ENCODE data around the gene GFRA1. TPM values are rescaled to one million over a fixed set of nuclear protein-coding genes. Genes with fewer than 3 reads are reported as not detected.

Gene GFRA1
- total RNA-seq, 1 donor from 2014 or later = not detected

GRCh38 chr10:116132780-116133399 lies 140.1 kb downstream of the GFRA1 start:
- peaks cover 2% of the 10 kb centered on the region for H3K27me3 Mint-ChIP-seq (ENCODE audit: insufficient read depth)
- no peak overlapping the region for H3K4me3 Mint-ChIP-seq
- H3K4me1 Mint-ChIP-seq (ENCODE audit: low read depth) = no peaks in the 10 kb centered on the region
- no peak overlapping the region for H3K27ac Mint-ChIP-seq
- H3K36me3 Mint-ChIP-seq (ENCODE audit: low read depth) = no peaks in the 10 kb centered on the region
- DNase-seq (ENCODE audit: low spot score) = no peak
- H3K9me3 Mint-ChIP-seq = no peaks in the 10 kb centered on the region
- intact Hi-C loops (cut with micrococcal nuclease) = no loop called here

- Mint-ChIP-seq H3K27ac (no peak overlapping the region), H3K27me3 (ENCODE audit: insufficient read depth) (peaks cover 2% of the 10 kb centered on the region), H3K36me3 (ENCODE audit: low read depth) (no peaks in the 10 kb centered on the region), H3K4me3 (no peak overlapping the region), H3K9me3 (no peaks in the 10 kb centered on the region), H3K4me1 (ENCODE audit: low read depth) (no peaks in the 10 kb centered on the region)
- no peak for DNase-seq (ENCODE audit: low spot score)
- intact Hi-C loops (cut with micrococcal nuclease) = no loop called here
These were observed 143.0 kb downstream of the GFRA1 start for GRCh38 chr10:116130006-116130405.

GRCh38 chr10:116126954-116127695 lies 145.9 kb downstream of the GFRA1 start:
- H3K4me1 Mint-ChIP-seq (ENCODE audit: low read depth) = no peaks in the 10 kb centered on the region
- no peaks in the 10 kb centered on the region for H3K9me3 Mint-ChIP-seq
- H3K27ac Mint-ChIP-seq = no peak overlapping the region
- no peak for DNase-seq (ENCODE audit: low spot score)
- H3K27me3 Mint-ChIP-seq (ENCODE audit: insufficient read depth) = no peaks in the 10 kb centered on the region
- no peaks in the 10 kb centered on the region for H3K36me3 Mint-ChIP-seq (ENCODE audit: low read depth)
- intact Hi-C loops (cut with micrococcal nuclease) = no loop called here
- H3K4me3 Mint-ChIP-seq = no peak overlapping the region

- no peaks in the 10 kb centered on the region for H3K4me1 Mint-ChIP-seq (ENCODE audit: low read depth)
- intact Hi-C loops (cut with micrococcal nuclease) = no loop called here
- no peaks in the 10 kb centered on the region for H3K36me3 Mint-ChIP-seq (ENCODE audit: low read depth)
- no peak overlapping the region for H3K4me3 Mint-ChIP-seq
- no peak for DNase-seq (ENCODE audit: low spot score)
- H3K27me3 Mint-ChIP-seq (ENCODE audit: insufficient read depth) = no peaks in the 10 kb centered on the region
- no peaks in the 10 kb centered on the region for H3K9me3 Mint-ChIP-seq
- H3K27ac Mint-ChIP-seq = no peak overlapping the region
These were observed 146.8 kb downstream of the GFRA1 start for GRCh38 chr10:116126239-116126638.

GRCh38 chr10:116125180-116125579 lies 147.8 kb downstream of the GFRA1 start:
- no peak for DNase-seq (ENCODE audit: low spot score)
- Mint-ChIP-seq H3K27ac (no peak overlapping the region), H3K4me3 (no peak overlapping the region), H3K27me3 (ENCODE audit: insufficient read depth) (no peaks in the 10 kb centered on the region), H3K9me3 (no peaks in the 10 kb centered on the region), H3K36me3 (ENCODE audit: low read depth) (no peaks in the 10 kb centered on the region), H3K4me1 (ENCODE audit: low read depth) (no peaks in the 10 kb centered on the region)
- intact Hi-C loops (cut with micrococcal nuclease) = no loop called here

GRCh38 chr10:116124777-116125176 lies 148.2 kb downstream of the GFRA1 start:
- H3K4me1 Mint-ChIP-seq (ENCODE audit: low read depth) = no peaks in the 10 kb centered on the region
- H3K27me3 Mint-ChIP-seq (ENCODE audit: insufficient read depth) = no peaks in the 10 kb centered on the region
- intact Hi-C loops (cut with micrococcal nuclease) = no loop called here
- H3K4me3 Mint-ChIP-seq = no peak overlapping the region
- no peak overlapping the region for H3K27ac Mint-ChIP-seq
- no peak for DNase-seq (ENCODE audit: low spot score)
- no peaks in the 10 kb centered on the region for H3K36me3 Mint-ChIP-seq (ENCODE audit: low read depth)
- H3K9me3 Mint-ChIP-seq = no peaks in the 10 kb centered on the region

GRCh38 chr10:116122664-116123063 lies 150.3 kb downstream of the GFRA1 start:
- no peaks in the 10 kb centered on the region for H3K36me3 Mint-ChIP-seq (ENCODE audit: low read depth)
- H3K27me3 Mint-ChIP-seq (ENCODE audit: insufficient read depth) = no peaks in the 10 kb centered on the region
- H3K27ac Mint-ChIP-seq = no peak overlapping the region
- no peaks in the 10 kb centered on the region for H3K4me1 Mint-ChIP-seq (ENCODE audit: low read depth)
- DNase-seq (ENCODE audit: low spot score) = no peak
- H3K4me3 Mint-ChIP-seq = no peak overlapping the region
- intact Hi-C loops (cut with micrococcal nuclease) = no loop called here
- H3K9me3 Mint-ChIP-seq = peaks cover 4% of the 10 kb centered on the region

- intact Hi-C loops (cut with micrococcal nuclease) = no loop called here
- H3K4me1 Mint-ChIP-seq (ENCODE audit: low read depth) = no peaks in the 10 kb centered on the region
- no peak for DNase-seq (ENCODE audit: low spot score)
- no peaks in the 10 kb centered on the region for H3K27me3 Mint-ChIP-seq (ENCODE audit: insufficient read depth)
- H3K27ac Mint-ChIP-seq = no peak overlapping the region
- H3K4me3 Mint-ChIP-seq = no peak overlapping the region
- peaks cover 4% of the 10 kb centered on the region for H3K9me3 Mint-ChIP-seq
- no peaks in the 10 kb centered on the region for H3K36me3 Mint-ChIP-seq (ENCODE audit: low read depth)
These were observed 151.1 kb downstream of the GFRA1 start for GRCh38 chr10:116121640-116122525.

GRCh38 chr10:116120688-116121455 lies 152.1 kb downstream of the GFRA1 start:
- Mint-ChIP-seq H3K4me1 (ENCODE audit: low read depth) (no peaks in the 10 kb centered on the region), H3K27me3 (ENCODE audit: insufficient read depth) (no peaks in the 10 kb centered on the region), H3K36me3 (ENCODE audit: low read depth) (no peaks in the 10 kb centered on the region), H3K9me3 (peaks cover 4% of the 10 kb centered on the region), H3K27ac (no peak overlapping the region), H3K4me3 (no peak overlapping the region)
- DNase-seq (ENCODE audit: low spot score) = no peak
- intact Hi-C loops (cut with micrococcal nuclease) = no loop called here

GRCh38 chr10:116118847-116119246 lies 154.2 kb downstream of the GFRA1 start:
- Mint-ChIP-seq H3K27me3 (ENCODE audit: insufficient read depth) (no peaks in the 10 kb centered on the region), H3K9me3 (peaks cover 4% of the 10 kb centered on the region), H3K4me3 (no peak overlapping the region), H3K27ac (no peak overlapping the region), H3K36me3 (ENCODE audit: low read depth) (no peaks in the 10 kb centered on the region), H3K4me1 (ENCODE audit: low read depth) (no peaks in the 10 kb centered on the region)
- no peak for DNase-seq (ENCODE audit: low spot score)
- intact Hi-C loops (cut with micrococcal nuclease) = no loop called here

- Mint-ChIP-seq H3K27ac (no peak overlapping the region), H3K36me3 (ENCODE audit: low read depth) (no peaks in the 10 kb centered on the region), H3K4me3 (no peak overlapping the region), H3K9me3 (peaks cover 4% of the 10 kb centered on the region), H3K4me1 (ENCODE audit: low read depth) (no peaks in the 10 kb centered on the region), H3K27me3 (ENCODE audit: insufficient read depth) (no peaks in the 10 kb centered on the region)
- DNase-seq (ENCODE audit: low spot score) = no peak
- intact Hi-C loops (cut with micrococcal nuclease) = no loop called here
These were observed 157.2 kb downstream of the GFRA1 start for GRCh38 chr10:116115797-116116196.

- no peak overlapping the region for H3K27ac Mint-ChIP-seq
- intact Hi-C loops (cut with micrococcal nuclease) = no loop called here
- no peaks in the 10 kb centered on the region for H3K27me3 Mint-ChIP-seq (ENCODE audit: insufficient read depth)
- no peak overlapping the region for H3K4me3 Mint-ChIP-seq
- H3K9me3 Mint-ChIP-seq = peaks cover 4% of the 10 kb centered on the region
- DNase-seq (ENCODE audit: low spot score) = no peak
- H3K4me1 Mint-ChIP-seq (ENCODE audit: low read depth) = no peaks in the 10 kb centered on the region
- H3K36me3 Mint-ChIP-seq (ENCODE audit: low read depth) = no peaks in the 10 kb centered on the region
These were observed 157.9 kb downstream of the GFRA1 start for GRCh38 chr10:116115036-116115641.
